Mammary epithelial cell (primary cell): ENCODE measurements around the gene SVIL.

Experiments used
- EZH2 ChIP-seq: IDR thresholded peaks from 2 replicates; pipeline ENCODE4 v1.6.1; 2012; ENCODE audit warnings: low read length, inconsistent platforms, borderline replicate concordance
- TF ChIP-seq, protein P1 (sequence below), 2 donors: IDR thresholded peaks in 1 of 2; conservative IDR thresholded peaks in 1 of 2; 2 replicates each; pipeline ENCODE4 v1.5.1; 2011 to 2012; ENCODE audit warnings: inconsistent platforms in 2 of 2, low read length in 2 of 2, mild to moderate bottlenecking in 2 of 2, control low read depth in 1 of 2, low read depth in 1 of 2; ENCODE audit not compliant: insufficient read depth in 1 of 2; ENCODE audit errors: extremely low read depth in 1 of 2

DNA sequence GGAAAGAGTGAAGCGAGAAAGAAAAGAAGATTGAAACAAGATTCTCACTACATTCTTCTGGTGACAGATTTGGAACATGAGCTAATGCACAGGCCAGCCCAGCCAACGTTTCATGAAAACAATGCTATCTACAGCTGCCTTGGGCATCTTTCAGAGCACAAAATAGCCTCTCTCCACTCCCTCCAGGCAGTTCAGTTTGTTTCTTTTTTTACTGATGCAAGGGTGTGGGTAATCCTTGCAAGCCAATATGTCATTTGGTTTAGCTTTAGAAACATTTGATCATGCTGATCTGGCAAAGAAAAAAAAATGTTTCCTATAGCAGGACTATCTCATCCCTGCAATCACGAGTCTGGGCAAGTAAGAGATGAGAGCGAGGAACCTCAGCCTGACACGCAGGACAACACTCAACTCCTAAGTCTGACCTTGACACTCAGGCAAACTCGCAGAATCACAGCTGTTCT lies 35.9 kb downstream of the SVIL start:
- no peak for TF ChIP-seq EZH2
- TF ChIP-seq, protein P1, sequence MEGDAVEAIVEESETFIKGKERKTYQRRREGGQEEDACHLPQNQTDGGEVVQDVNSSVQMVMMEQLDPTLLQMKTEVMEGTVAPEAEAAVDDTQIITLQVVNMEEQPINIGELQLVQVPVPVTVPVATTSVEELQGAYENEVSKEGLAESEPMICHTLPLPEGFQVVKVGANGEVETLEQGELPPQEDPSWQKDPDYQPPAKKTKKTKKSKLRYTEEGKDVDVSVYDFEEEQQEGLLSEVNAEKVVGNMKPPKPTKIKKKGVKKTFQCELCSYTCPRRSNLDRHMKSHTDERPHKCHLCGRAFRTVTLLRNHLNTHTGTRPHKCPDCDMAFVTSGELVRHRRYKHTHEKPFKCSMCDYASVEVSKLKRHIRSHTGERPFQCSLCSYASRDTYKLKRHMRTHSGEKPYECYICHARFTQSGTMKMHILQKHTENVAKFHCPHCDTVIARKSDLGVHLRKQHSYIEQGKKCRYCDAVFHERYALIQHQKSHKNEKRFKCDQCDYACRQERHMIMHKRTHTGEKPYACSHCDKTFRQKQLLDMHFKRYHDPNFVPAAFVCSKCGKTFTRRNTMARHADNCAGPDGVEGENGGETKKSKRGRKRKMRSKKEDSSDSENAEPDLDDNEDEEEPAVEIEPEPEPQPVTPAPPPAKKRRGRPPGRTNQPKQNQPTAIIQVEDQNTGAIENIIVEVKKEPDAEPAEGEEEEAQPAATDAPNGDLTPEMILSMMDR (conservative IDR thresholded peaks at IDR 0.05 in 1 of 2, IDR thresholded peaks at IDR 0.05 in 1 of 2; ENCODE audit: extremely low read depth in 1 of 2, insufficient read depth in 1 of 2, low read depth in 1 of 2, low read length in 2 of 2), result no peak
